HG02763 (cell line): ENCODE measurements around the gene CEP120.
"Not testable (repeated sequence)": the region's sequence is repeated elsewhere in the genome, so short reads cannot be mapped to it uniquely, and the experiment has no call there.

Experiments used
- ATAC-seq: cut with Tn5 transposase; IDR thresholded peaks from one replicate; pipeline ENCODE4 v1.9.1; 2021; ENCODE audit warnings: mild to moderate bottlenecking, moderate library complexity; ENCODE audit not compliant: unreplicated experiment

Gene CEP120

GRCh38 chr5:123391009-123391408 is 32.2 kb downstream of the CEP120 start:
- ATAC-seq: no peak

GRCh38 chr5:123389794-123390193 is 33.4 kb downstream of the CEP120 start:
- ATAC-seq: no peak

GRCh38 chr5:123387313-123387712 is 35.9 kb downstream of the CEP120 start:
- no peak for ATAC-seq

GRCh38 chr5:123382252-123382651 is 41.0 kb downstream of the CEP120 start:
- ATAC-seq: no peak

GRCh38 chr5:123371575-123372179 is 51.5 kb downstream of the CEP120 start:
- no peak for ATAC-seq

- ATAC-seq: no peak
These were observed 53.7 kb downstream of the CEP120 start for GRCh38 chr5:123369371-123369968.

GRCh38 chr5:123367739-123368138 is 55.5 kb downstream of the CEP120 start:
- no peak for ATAC-seq

GRCh38 chr5:123365156-123365555 is 58.0 kb downstream of the CEP120 start:
- no peak for ATAC-seq

- no peak for ATAC-seq
These were observed 58.6 kb downstream of the CEP120 start for GRCh38 chr5:123364441-123365155.

- no peak for ATAC-seq
These were observed 62.3 kb downstream of the CEP120 start for GRCh38 chr5:123360910-123361309.

- no peak for ATAC-seq
These were observed 63.0 kb downstream of the CEP120 start for GRCh38 chr5:123360201-123360571.

- ATAC-seq: no peak
These were observed 63.6 kb downstream of the CEP120 start for GRCh38 chr5:123359454-123360200.

- no peak for ATAC-seq
These were observed 64.5 kb downstream of the CEP120 start for GRCh38 chr5:123358751-123359150.

- ATAC-seq: no peak
These were observed 64.9 kb downstream of the CEP120 start for GRCh38 chr5:123358304-123358703.

- ATAC-seq: no peak
These were observed 71.4 kb downstream of the CEP120 start for GRCh38 chr5:123351820-123352219.

GRCh38 chr5:123351240-123351639 is 72.0 kb downstream of the CEP120 start:
- ATAC-seq: no peak

- no peak for ATAC-seq
These were observed 72.5 kb downstream of the CEP120 start for GRCh38 chr5:123350742-123351141.

GRCh38 chr5:123344816-123345426 is 78.3 kb downstream of the CEP120 start:
- no peak for ATAC-seq

- no peak for ATAC-seq
These were observed 82.3 kb downstream of the CEP120 start for GRCh38 chr5:123340928-123341327.

GRCh38 chr5:123308377-123308776 is 114.8 kb downstream of the CEP120 start:
- not testable (repeated sequence) for ATAC-seq

GRCh38 chr5:123305751-123306150 is 117.5 kb downstream of the CEP120 start:
- no peak for ATAC-seq
